ENCODE measurements around the gene CENPT.

The CENPT gene

DNA sequence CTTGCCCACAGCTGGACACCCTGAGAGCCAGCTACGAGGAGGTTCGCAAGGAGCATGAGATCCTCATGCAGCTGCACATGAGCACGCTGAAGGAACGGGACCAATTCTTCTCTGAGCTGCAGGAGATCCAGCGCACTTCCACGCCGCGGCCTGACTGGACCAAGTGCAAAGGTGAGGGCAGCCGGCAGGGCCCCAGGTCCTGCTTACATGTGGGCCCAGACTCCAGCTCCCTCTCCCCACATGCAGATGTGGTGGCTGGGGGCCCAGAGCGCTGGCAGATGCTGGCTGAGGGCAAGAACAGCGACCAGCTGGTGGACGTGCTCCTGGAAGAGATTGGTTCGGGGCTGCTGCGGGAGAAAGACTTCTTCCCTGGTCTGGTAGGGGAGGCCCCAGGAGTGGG, 21.6 kb downstream of the CENPT start:
- H3K4me3 ChIP-seq (replicated peaks; ENCODE audit: insufficient read depth, low read length), result no peak overlapping the region
- no peak for TF ChIP-seq POLR2AphosphoS5 (IDR thresholded peaks at IDR 0.05; ENCODE audit: low read depth)
- no peak for TF ChIP-seq SPI1 (IDR thresholded peaks at IDR 0.05; ENCODE audit: borderline replicate concordance, low read depth)
- TF ChIP-seq CTCF (IDR thresholded peaks at IDR 0.05; ENCODE audit: insufficient read depth, low read length), result no peak

DNA sequence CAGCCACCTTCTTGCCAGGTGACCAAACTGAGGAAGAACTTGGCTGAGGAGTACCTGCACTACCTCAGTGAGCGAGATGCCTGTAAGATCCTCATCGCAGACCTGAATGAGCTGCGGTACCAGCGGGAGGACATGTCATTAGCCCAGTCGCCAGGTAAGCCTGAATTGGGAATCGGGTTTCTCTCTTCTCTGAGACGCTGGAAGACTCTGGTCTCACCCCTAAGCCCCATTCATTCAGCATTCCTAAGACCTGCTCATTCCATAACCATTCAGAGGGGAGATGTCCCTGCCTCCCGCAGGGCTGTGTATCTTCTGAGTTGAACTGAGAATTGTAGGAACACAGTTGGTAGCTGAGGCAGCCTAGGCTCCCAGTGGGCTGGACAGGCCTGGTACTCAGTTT, 22.4 kb downstream of the CENPT start:
- no peak for TF ChIP-seq SPI1 (IDR thresholded peaks at IDR 0.05; ENCODE audit: borderline replicate concordance, low read depth)
- no peak for TF ChIP-seq POLR2AphosphoS5 (IDR thresholded peaks at IDR 0.05; ENCODE audit: low read depth)
- no peak for TF ChIP-seq REST (IDR thresholded peaks at IDR 0.05; ENCODE audit: insufficient replicate concordance, low read depth)
- TF ChIP-seq GABPA (IDR thresholded peaks at IDR 0.05; ENCODE audit: low read depth), result no peak
- TF ChIP-seq CTCF (IDR thresholded peaks at IDR 0.05; ENCODE audit: insufficient read depth, low read length), result no peak
- no peak overlapping the region for H3K4me3 ChIP-seq (replicated peaks; ENCODE audit: insufficient read depth, low read length)
- no peak for DNase-seq (ENCODE audit: low read depth in 1 of 2, low spot score in 1 of 2)
- H3K27me3 ChIP-seq (ENCODE audit: insufficient read depth, poor library complexity, severe bottlenecking), result no peaks in the 10 kb centered on the region
- H3K27ac ChIP-seq (replicated peaks), result no peak overlapping the region

More for the DNA sequence above, 21.6 kb downstream of the CENPT start:
- no peak for DNase-seq (ENCODE audit: low read depth in 1 of 2, low spot score in 1 of 2)
- H3K27ac ChIP-seq (replicated peaks), result no peak overlapping the region
- no peaks in the 10 kb centered on the region for H3K27me3 ChIP-seq (ENCODE audit: insufficient read depth, poor library complexity, severe bottlenecking)

- H3K27ac ChIP-seq (replicated peaks), result no peak overlapping the region
- TF ChIP-seq POLR2AphosphoS5 (IDR thresholded peaks at IDR 0.05; ENCODE audit: low read depth) (no peak), SPI1 (IDR thresholded peaks at IDR 0.05; ENCODE audit: borderline replicate concordance, low read depth) (no peak), REST (IDR thresholded peaks at IDR 0.05; ENCODE audit: insufficient replicate concordance, low read depth) (no peak), CTCF (IDR thresholded peaks at IDR 0.05; ENCODE audit: insufficient read depth, low read length) (no peak), GABPA (IDR thresholded peaks at IDR 0.05; ENCODE audit: low read depth) (no peak)
- H3K4me3 ChIP-seq (replicated peaks; ENCODE audit: insufficient read depth, low read length), result no peak overlapping the region
- no peak for DNase-seq (ENCODE audit: low read depth in 1 of 2, low spot score in 1 of 2)
- H3K27me3 ChIP-seq (ENCODE audit: insufficient read depth, poor library complexity, severe bottlenecking), result no peaks in the 10 kb centered on the region
Observed at GRCh38 chr16:67822511-67822910, 25.0 kb downstream of the CENPT start.

DNA sequence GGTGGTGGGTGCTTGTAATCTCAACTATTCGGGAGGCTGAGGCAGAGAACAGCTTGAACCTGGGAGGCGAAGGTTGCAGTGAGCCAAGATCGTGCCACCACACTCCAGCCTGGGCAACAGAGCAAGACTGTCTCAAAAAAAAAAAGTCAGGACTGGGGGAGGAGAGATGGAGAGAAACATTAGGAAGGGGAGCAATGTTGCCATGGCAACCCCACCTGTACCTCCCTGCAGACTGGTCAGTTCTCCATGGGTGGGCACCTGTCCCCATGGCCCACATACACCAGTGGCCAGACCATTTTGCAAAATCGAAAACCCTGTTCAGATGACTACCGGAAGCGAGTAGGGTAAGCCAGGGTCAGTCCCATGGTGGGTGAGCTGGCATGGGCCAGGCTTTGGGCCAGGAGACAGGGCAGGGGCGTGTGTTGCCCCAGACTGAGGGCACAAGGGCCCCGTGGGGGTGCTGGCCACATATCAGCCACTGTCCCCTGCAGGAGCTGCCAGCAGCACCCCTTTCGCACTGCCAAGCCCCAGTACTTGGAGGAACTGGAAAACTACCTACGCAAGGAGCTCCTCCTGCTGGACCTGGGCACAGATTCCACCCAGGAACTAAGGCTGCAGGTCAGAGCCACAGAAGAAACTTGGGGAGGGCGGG, 26.8 kb downstream of the CENPT start:
- Histone ChIP-seq H3K27ac (replicated peaks) (no peak overlapping the region), H3K27me3 (ENCODE audit: insufficient read depth, poor library complexity, severe bottlenecking) (no peaks in the 10 kb centered on the region), H3K4me3 (replicated peaks; ENCODE audit: insufficient read depth, low read length) (no peak overlapping the region)
- no peak for TF ChIP-seq REST (IDR thresholded peaks at IDR 0.05; ENCODE audit: insufficient replicate concordance, low read depth)
- TF ChIP-seq GABPA (IDR thresholded peaks at IDR 0.05; ENCODE audit: low read depth), result no peak
- no peak for TF ChIP-seq POLR2AphosphoS5 (IDR thresholded peaks at IDR 0.05; ENCODE audit: low read depth)
- no peak for TF ChIP-seq SPI1 (IDR thresholded peaks at IDR 0.05; ENCODE audit: borderline replicate concordance, low read depth)
- TF ChIP-seq CTCF (IDR thresholded peaks at IDR 0.05; ENCODE audit: insufficient read depth, low read length), result no peak
- no peak for DNase-seq (ENCODE audit: low read depth in 1 of 2, low spot score in 1 of 2)

Data from HL-60 (cell line).